Neural cell (in vitro differentiated cells): ENCODE data around the gene P2RY8.

Experiments used
- EP300 ChIP-seq: fragments of 450-650 bp; conservative IDR thresholded peaks from 2 replicates; pipeline ENCODE4 v1.6.1; 2014; ENCODE audit warnings: antibody characterized with exemption, mild to moderate bottlenecking, moderate library complexity; ENCODE audit not compliant: poor library complexity, severe bottlenecking
- POLR2AphosphoS5 ChIP-seq: IDR thresholded peaks from 2 replicates; pipeline ENCODE4 v1.6.1; 2012
- TF ChIP-seq, protein P1 (sequence below): fragments of 450-650 bp; IDR thresholded peaks from 2 replicates; pipeline ENCODE4 v1.5.1; 2014; ENCODE audit warnings: antibody characterized with exemption, mild to moderate bottlenecking, moderate library complexity; ENCODE audit not compliant: poor library complexity, severe bottlenecking
- TF ChIP-seq, protein P2 (sequence below): IDR thresholded peaks from 2 replicates; pipeline ENCODE4 v1.6.1; 2012; ENCODE audit warnings: borderline replicate concordance

DNA sequence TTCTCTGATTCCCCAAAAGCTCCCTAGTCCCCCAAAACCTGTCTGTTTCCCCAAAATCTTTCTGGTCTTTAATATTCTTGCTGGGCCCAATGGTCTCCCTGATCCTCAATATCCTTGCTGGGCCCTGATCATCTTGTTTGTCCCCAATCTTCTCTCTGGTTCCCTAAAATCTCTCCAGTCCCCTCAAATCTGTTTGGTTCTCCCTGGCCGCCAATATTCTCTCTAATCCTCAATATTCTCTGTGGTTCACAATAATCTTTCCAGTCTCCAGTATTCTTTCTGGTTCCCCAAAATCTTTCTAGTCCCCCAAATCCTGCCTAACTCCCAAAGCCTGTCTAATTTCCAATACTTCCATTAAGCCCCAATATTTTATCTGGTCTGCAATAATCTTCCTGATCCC lies 18.5 kb downstream of the P2RY8 start:
- TF ChIP-seq, protein P1, sequence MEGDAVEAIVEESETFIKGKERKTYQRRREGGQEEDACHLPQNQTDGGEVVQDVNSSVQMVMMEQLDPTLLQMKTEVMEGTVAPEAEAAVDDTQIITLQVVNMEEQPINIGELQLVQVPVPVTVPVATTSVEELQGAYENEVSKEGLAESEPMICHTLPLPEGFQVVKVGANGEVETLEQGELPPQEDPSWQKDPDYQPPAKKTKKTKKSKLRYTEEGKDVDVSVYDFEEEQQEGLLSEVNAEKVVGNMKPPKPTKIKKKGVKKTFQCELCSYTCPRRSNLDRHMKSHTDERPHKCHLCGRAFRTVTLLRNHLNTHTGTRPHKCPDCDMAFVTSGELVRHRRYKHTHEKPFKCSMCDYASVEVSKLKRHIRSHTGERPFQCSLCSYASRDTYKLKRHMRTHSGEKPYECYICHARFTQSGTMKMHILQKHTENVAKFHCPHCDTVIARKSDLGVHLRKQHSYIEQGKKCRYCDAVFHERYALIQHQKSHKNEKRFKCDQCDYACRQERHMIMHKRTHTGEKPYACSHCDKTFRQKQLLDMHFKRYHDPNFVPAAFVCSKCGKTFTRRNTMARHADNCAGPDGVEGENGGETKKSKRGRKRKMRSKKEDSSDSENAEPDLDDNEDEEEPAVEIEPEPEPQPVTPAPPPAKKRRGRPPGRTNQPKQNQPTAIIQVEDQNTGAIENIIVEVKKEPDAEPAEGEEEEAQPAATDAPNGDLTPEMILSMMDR: no peak
- TF ChIP-seq, protein P2, sequence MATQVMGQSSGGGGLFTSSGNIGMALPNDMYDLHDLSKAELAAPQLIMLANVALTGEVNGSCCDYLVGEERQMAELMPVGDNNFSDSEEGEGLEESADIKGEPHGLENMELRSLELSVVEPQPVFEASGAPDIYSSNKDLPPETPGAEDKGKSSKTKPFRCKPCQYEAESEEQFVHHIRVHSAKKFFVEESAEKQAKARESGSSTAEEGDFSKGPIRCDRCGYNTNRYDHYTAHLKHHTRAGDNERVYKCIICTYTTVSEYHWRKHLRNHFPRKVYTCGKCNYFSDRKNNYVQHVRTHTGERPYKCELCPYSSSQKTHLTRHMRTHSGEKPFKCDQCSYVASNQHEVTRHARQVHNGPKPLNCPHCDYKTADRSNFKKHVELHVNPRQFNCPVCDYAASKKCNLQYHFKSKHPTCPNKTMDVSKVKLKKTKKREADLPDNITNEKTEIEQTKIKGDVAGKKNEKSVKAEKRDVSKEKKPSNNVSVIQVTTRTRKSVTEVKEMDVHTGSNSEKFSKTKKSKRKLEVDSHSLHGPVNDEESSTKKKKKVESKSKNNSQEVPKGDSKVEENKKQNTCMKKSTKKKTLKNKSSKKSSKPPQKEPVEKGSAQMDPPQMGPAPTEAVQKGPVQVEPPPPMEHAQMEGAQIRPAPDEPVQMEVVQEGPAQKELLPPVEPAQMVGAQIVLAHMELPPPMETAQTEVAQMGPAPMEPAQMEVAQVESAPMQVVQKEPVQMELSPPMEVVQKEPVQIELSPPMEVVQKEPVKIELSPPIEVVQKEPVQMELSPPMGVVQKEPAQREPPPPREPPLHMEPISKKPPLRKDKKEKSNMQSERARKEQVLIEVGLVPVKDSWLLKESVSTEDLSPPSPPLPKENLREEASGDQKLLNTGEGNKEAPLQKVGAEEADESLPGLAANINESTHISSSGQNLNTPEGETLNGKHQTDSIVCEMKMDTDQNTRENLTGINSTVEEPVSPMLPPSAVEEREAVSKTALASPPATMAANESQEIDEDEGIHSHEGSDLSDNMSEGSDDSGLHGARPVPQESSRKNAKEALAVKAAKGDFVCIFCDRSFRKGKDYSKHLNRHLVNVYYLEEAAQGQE: no peak
- TF ChIP-seq POLR2AphosphoS5 (no peak), EP300 (no peak)
